ENCODE results near the gene EDEM2. TPM values are rescaled to one million over a fixed set of nuclear protein-coding genes. Genes with fewer than 3 reads are reported as not detected.

Gene EDEM2
- total and polyA plus RNA-seq, 2 donors (not counting 1 experiment from before 2014, with no cell fraction given), result 28.1 to 30.4 TPM

GRCh38 chr20:35066194-35066593, 80.9 kb downstream of the EDEM2 start:
- H3K4me1 Mint-ChIP-seq, result peaks cover 36% of the 10 kb centered on the region
- no peak overlapping the region for H3K4me2 ChIP-seq (replicated peaks; ENCODE audit: low read depth, low read length, poor library complexity, severe bottlenecking)
- H2AFZ ChIP-seq (ENCODE audit: insufficient read depth, low read depth, low read length, poor library complexity, severe bottlenecking), result no peak overlapping the region
- H3K27ac ChIP-seq (ENCODE audit: low read length in 2 of 2), result no peak overlapping the region
- ChIA-PET CTCF (no interaction called here), POLR2A (no interaction called here)
- H3K4me3 ChIP-seq (ENCODE audit: control extremely low read depth in 1 of 5, extremely low read depth in 1 of 5, insufficient read depth in 1 of 5, low read depth in 2 of 5, low read length in 4 of 5), result no peak overlapping the region
- no peaks in the 10 kb centered on the region for H3K27me3 Mint-ChIP-seq
- H4K20me1 ChIP-seq (ENCODE audit: control insufficient read depth, insufficient read depth, low read length, poor library complexity, severe bottlenecking), result peaks cover 61% of the 10 kb centered on the region
- no peaks in the 10 kb centered on the region for H3K27me3 ChIP-seq (replicated peaks in 1 of 4; ENCODE audit: control extremely low read depth in 1 of 4, control insufficient read depth in 3 of 4, insufficient read depth in 4 of 4, low read length in 3 of 4)
- no peak overlapping the region for H3K27ac Mint-ChIP-seq
- H3K79me2 ChIP-seq (ENCODE audit: control insufficient read depth, insufficient read depth, low read length), result peaks cover 52% of the 10 kb centered on the region
- H3K36me3 ChIP-seq (replicated peaks in 1 of 2; ENCODE audit: control extremely low read depth in 1 of 2, control insufficient read depth in 1 of 2, extremely low read depth in 1 of 2, insufficient read depth in 2 of 2, low read length in 1 of 2), result peaks cover 7 to 26% of the 10 kb centered on the region in 2 experiments
- H3K9me3 ChIP-seq (ENCODE audit: control extremely low read depth in 1 of 3, control insufficient read depth in 2 of 3, insufficient read depth in 1 of 3, low read length in 2 of 3), result no peaks in the 10 kb centered on the region
- no CpG with 5 or more reads among the region's 6 CpGs for WGBS (ENCODE audit: insufficient coverage)
- intact Hi-C loops (cut with micrococcal nuclease), result no loop called here
- no peak overlapping the region for H3K4me3 Mint-ChIP-seq
- peaks cover 0 to 6% of the 10 kb centered on the region in 2 donors for H3K4me1 ChIP-seq (ENCODE audit: control insufficient read depth in 2 of 2, insufficient read depth in 2 of 2, low read length in 2 of 2)
- ATAC-seq (ENCODE audit: low read depth), result no peak
- no peak for DNase-seq
- H3K9me3 Mint-ChIP-seq (ENCODE audit: insufficient read depth), result no peaks in the 10 kb centered on the region
- H3K9ac ChIP-seq (ENCODE audit: low read length), result no peak overlapping the region
- TF ChIP-seq CTCF (IDR thresholded peaks at IDR 0.05) (no peak), EZH2 (IDR thresholded peaks at IDR 0.05; ENCODE audit: borderline replicate concordance, insufficient read depth, low read depth, low read length, poor library complexity, severe bottlenecking) (no peak)

Small RNA genes within 50 kb of the gene (small RNA-seq; reads per million reads assigned to genes)
- gene RF00275 (ENCODE audit: insufficient read length, low read depth, low replicate concordance) (not detected), gene RNA5SP483 (ENCODE audit: insufficient read length, low read depth, low replicate concordance) (not detected)

Other genes with a start within 250 kb of the EDEM2 start
- gene GSS, start 191.5 kb downstream of the EDEM2 start, total RNA-seq, result 22.0 and 22.5 TPM in 2 replicates
- gene GSS, start 191.5 kb downstream of the EDEM2 start, polyA plus RNA-seq, result 28.6 and 29.7 TPM in 2 replicates
- 0.66 and 0.79 TPM in 2 replicates for gene MYH7B, start 191.5 kb downstream of the EDEM2 start, total RNA-seq
- 1.2 and 1.4 TPM in 2 replicates for gene MYH7B, start 191.5 kb downstream of the EDEM2 start, polyA plus RNA-seq
- gene TRPC4AP, start 54.5 kb downstream of the EDEM2 start, total RNA-seq, result 73.2 and 73.9 TPM in 2 replicates
- 62.5 and 69.5 TPM in 2 replicates for gene TRPC4AP, start 54.5 kb downstream of the EDEM2 start, polyA plus RNA-seq
- 0.57 TPM in 1 of 2 replicates, not detected in the other for gene PROCR, start 24.7 kb upstream of the EDEM2 start, total RNA-seq
- gene PROCR, start 24.7 kb upstream of the EDEM2 start, polyA plus RNA-seq, result 0.30 and 0.61 TPM in 2 replicates
- not detected in 2 replicates for gene MMP24, start 79.4 kb upstream of the EDEM2 start, total RNA-seq
- not detected in 2 replicates for gene MMP24, start 79.4 kb upstream of the EDEM2 start, polyA plus RNA-seq
- 57.0 and 66.9 TPM in 2 replicates for gene MMP24OS, start 130.8 kb upstream of the EDEM2 start, total RNA-seq
- gene MMP24OS, start 130.8 kb upstream of the EDEM2 start, polyA plus RNA-seq, result 31.5 and 36.3 TPM in 2 replicates
- gene EIF6, start 137.4 kb upstream of the EDEM2 start, total RNA-seq, result 74.0 and 81.2 TPM in 2 replicates
- 54.2 and 74.1 TPM in 2 replicates for gene EIF6, start 137.4 kb upstream of the EDEM2 start, polyA plus RNA-seq
- gene FAM83C, start 145.1 kb upstream of the EDEM2 start, total RNA-seq, result not detected in 2 replicates
- gene FAM83C, start 145.1 kb upstream of the EDEM2 start, polyA plus RNA-seq, result not detected in 2 replicates